Hepatocyte (in vitro differentiated cells): ENCODE data around the gene ARCN1. TPM values are rescaled to one million over a fixed set of nuclear protein-coding genes. Genes with fewer than 3 reads are reported as not detected.

Experiments
- DNase-seq: peaks from one replicate; pipeline ENCODE4 v3.0.0-alpha.2; 2016; ENCODE audit warnings: low spot score
- H2AFZ ChIP-seq: fragments of 200-600 bp; sonication (generic); 2 replicates; pipeline ENCODE4 v1.6.0; 2016; ENCODE audit warnings: antibody characterized with exemption, mild to moderate bottlenecking
- H3K27ac ChIP-seq: fragments of 200-600 bp; sonication (generic); 2 replicates; pipeline ENCODE4 v1.5.1; 2016; ENCODE audit warnings: mild to moderate bottlenecking
- H3K27me3 ChIP-seq: fragments of 200-600 bp; sonication (generic); 2 replicates; pipeline ENCODE4 v1.6.1; 2016
- H3K36me3 ChIP-seq: fragments of 200-600 bp; sonication (generic); replicated peaks from 2 replicates; pipeline ENCODE4 v1.5.1; 2016; ENCODE audit warnings: low read depth; ENCODE audit not compliant: insufficient read depth
- H3K4me1 ChIP-seq: fragments of 200-600 bp; sonication (generic); 2 replicates; pipeline ENCODE4 v1.5.1; 2016; ENCODE audit warnings: mild to moderate bottlenecking, moderate library complexity; ENCODE audit not compliant: insufficient read depth
- H3K4me2 ChIP-seq: fragments of 200-600 bp; sonication (generic); 2 replicates; pipeline ENCODE4 v1.6.0; 2016
- H3K4me3 ChIP-seq: fragments of 200-600 bp; sonication (generic); 2 replicates; pipeline ENCODE4 v1.5.1; 2016; ENCODE audit warnings: mild to moderate bottlenecking
- H3K79me2 ChIP-seq: fragments of 200-600 bp; sonication (generic); 2 replicates; pipeline ENCODE4 v1.6.0; 2017; ENCODE audit warnings: mild to moderate bottlenecking
- H3K9me2 ChIP-seq: fragments of 200-600 bp; sonication (generic); replicated peaks from 2 replicates; pipeline ENCODE4 v1.6.0; 2017; ENCODE audit warnings: mild to moderate bottlenecking; ENCODE audit not compliant: insufficient read depth
- H3K9me3 ChIP-seq: fragments of 200-600 bp; sonication (generic); 2 replicates; pipeline ENCODE4 v1.5.1; 2016; ENCODE audit warnings: low read depth, mild to moderate bottlenecking
- H4K20me1 ChIP-seq: fragments of 200-600 bp; sonication (generic); 2 replicates; pipeline ENCODE4 v1.6.0; 2016; ENCODE audit warnings: mild to moderate bottlenecking; ENCODE audit not compliant: insufficient read depth, poor library complexity, severe bottlenecking
- EZH2 ChIP-seq: fragments of 200-600 bp; sonication (generic); IDR thresholded peaks from 2 replicates; pipeline ENCODE4 v1.6.1; 2016; ENCODE audit warnings: antibody characterized with exemption, mild to moderate bottlenecking, borderline replicate concordance
- EZH2phosphoT487 ChIP-seq: fragments of 200-600 bp; sonication (generic); IDR thresholded peaks from one replicate; pipeline ENCODE4 v1.6.1; 2018; ENCODE audit warnings: antibody characterized with exemption, mild to moderate bottlenecking, low read depth, moderate library complexity; ENCODE audit not compliant: unreplicated experiment, severe bottlenecking
- WGBS: methylation state at CpG from one replicate; pipeline ENCODE4 v1.1.6; 2016; ENCODE audit warnings: low lambda C conversion rate; ENCODE audit errors: missing lambda C conversion rate; 5-methylcytosine and 5-hydroxymethylcytosine counted together
- microRNA-seq: library from miRNA; unstranded; fragments of <30 nt; microRNA quantifications from one replicate; pipeline ENCODE4, GENCODE V29; 2017
- polyA plus RNA-seq: library from polyadenylated mRNA; unstranded; fragments of >200 nt; fragmentation: Nextera tagmentation; extraction: Ambion mirVana; gene quantifications from 2 replicates; pipeline ENCODE4 v1.2.1, GENCODE V29; 2016
- small RNA-seq: library from RNA; depleted of rRNA; stranded (forward); fragments of <200 nt; gene quantifications from one replicate; pipeline ENCODE3, GENCODE V24; 2014
- total RNA-seq: library from RNA; depleted of rRNA; stranded (reverse); fragments of >200 nt; gene quantifications from 2 replicates; pipeline ENCODE4 v1.2.3, GENCODE V29; 2014
- TF ChIP-seq, protein P1 (sequence below): fragments of 200-600 bp; sonication (generic); IDR thresholded peaks from 2 replicates; pipeline ENCODE4 v1.5.1; 2016; ENCODE audit warnings: antibody characterized with exemption, mild to moderate bottlenecking; ENCODE audit not compliant: poor library complexity

The ARCN1 gene
- total and polyA plus RNA-seq, 2 experiments from 2014 or later, result 166 to 190 TPM

DNA sequence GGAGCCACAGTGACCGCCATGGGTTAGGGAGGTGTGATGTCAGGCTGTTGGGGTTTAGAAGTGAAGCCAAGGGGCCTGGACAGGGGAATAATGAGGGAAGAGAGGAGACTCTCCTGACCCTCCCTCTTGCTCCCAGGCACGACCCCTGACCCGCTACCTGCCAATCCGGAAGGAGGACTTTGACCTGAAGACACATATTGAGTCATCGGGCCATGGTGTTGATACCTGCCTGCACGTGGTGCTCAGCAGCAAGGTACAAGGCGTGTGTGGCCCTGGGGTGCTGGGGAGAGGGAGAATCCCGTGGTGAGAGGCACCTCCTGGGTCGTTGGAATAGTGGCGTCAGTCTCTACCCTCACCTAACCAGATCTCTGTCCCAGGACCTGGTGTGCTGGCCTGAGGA lies 77.7 kb downstream of the ARCN1 start:
- WGBS, result 76% methylated on average over 10 of the region's 10 CpGs
- Histone ChIP-seq H3K9me3 (no peaks in the 10 kb centered on the region), H2AFZ (no peak overlapping the region), H3K27me3 (no peaks in the 10 kb centered on the region), H4K20me1 (no peaks in the 10 kb centered on the region), H3K9me2 (no peaks in the 10 kb centered on the region), H3K4me2 (no peak overlapping the region), H3K36me3 (no peaks in the 10 kb centered on the region), H3K4me1 (no peaks in the 10 kb centered on the region), H3K27ac (no peak overlapping the region), H3K4me3 (no peak overlapping the region), H3K79me2 (no peaks in the 10 kb centered on the region)
- TF ChIP-seq, protein P1, sequence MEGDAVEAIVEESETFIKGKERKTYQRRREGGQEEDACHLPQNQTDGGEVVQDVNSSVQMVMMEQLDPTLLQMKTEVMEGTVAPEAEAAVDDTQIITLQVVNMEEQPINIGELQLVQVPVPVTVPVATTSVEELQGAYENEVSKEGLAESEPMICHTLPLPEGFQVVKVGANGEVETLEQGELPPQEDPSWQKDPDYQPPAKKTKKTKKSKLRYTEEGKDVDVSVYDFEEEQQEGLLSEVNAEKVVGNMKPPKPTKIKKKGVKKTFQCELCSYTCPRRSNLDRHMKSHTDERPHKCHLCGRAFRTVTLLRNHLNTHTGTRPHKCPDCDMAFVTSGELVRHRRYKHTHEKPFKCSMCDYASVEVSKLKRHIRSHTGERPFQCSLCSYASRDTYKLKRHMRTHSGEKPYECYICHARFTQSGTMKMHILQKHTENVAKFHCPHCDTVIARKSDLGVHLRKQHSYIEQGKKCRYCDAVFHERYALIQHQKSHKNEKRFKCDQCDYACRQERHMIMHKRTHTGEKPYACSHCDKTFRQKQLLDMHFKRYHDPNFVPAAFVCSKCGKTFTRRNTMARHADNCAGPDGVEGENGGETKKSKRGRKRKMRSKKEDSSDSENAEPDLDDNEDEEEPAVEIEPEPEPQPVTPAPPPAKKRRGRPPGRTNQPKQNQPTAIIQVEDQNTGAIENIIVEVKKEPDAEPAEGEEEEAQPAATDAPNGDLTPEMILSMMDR, result no peak
- TF ChIP-seq EZH2, result no peak
- TF ChIP-seq EZH2phosphoT487, result no peak
- DNase-seq, result peak; percentile 49

GRCh38 chr11:118650366-118650765 lies 78.2 kb downstream of the ARCN1 start:
- no peak overlapping the region for H3K4me3 ChIP-seq
- no peak overlapping the region for H3K4me2 ChIP-seq
- TF ChIP-seq, protein P1, result no peak
- TF ChIP-seq EZH2phosphoT487 (no peak), EZH2 (no peak)
- over 99% methylated on average over 8 of the region's 8 CpGs for WGBS
- H3K36me3 ChIP-seq, result no peaks in the 10 kb centered on the region
- no peak overlapping the region for H3K27ac ChIP-seq
- no peaks in the 10 kb centered on the region for H3K27me3 ChIP-seq
- no peak overlapping the region for H2AFZ ChIP-seq
- no peaks in the 10 kb centered on the region for H3K9me2 ChIP-seq
- H3K4me1 ChIP-seq, result no peaks in the 10 kb centered on the region
- DNase-seq, result no peak
- H3K79me2 ChIP-seq, result no peaks in the 10 kb centered on the region
- no peaks in the 10 kb centered on the region for H3K9me3 ChIP-seq
- H4K20me1 ChIP-seq, result no peaks in the 10 kb centered on the region

DNA sequence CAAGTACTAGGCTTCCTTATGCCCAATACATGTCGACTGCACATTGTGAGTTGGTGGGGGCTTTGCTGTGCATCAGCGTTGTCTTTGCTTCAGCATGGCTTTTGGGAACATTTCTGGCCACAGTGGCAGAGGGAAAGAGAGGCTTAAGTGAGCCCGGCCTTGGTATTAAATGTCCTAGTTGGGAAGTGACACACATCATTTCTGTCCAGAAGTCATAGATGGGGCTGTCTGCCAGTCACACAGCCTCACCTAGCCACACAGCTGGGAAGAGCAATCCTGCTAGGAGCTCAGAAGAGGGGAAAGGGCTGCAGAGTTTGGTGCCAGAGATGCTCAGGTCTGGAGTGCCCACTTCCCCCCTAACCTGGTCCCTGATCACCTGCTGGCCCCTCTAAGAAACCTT lies 79.6 kb downstream of the ARCN1 start:
- Histone ChIP-seq H3K9me3 (no peaks in the 10 kb centered on the region), H3K9me2 (no peaks in the 10 kb centered on the region), H3K4me3 (no peak overlapping the region), H3K27me3 (no peaks in the 10 kb centered on the region), H4K20me1 (no peaks in the 10 kb centered on the region), H3K27ac (no peak overlapping the region), H3K4me1 (no peaks in the 10 kb centered on the region), H3K36me3 (no peaks in the 10 kb centered on the region), H2AFZ (no peak overlapping the region), H3K79me2 (no peaks in the 10 kb centered on the region), H3K4me2 (no peak overlapping the region)
- DNase-seq, result no peak
- 98% methylated on average over 3 of the region's 3 CpGs for WGBS
- TF ChIP-seq, protein P1, result no peak
- TF ChIP-seq EZH2phosphoT487, result no peak
- no peak for TF ChIP-seq EZH2

Small RNA genes within 50 kb of the gene (microRNA-seq; reads per million reads assigned to microRNA genes)
- gene MIR6716, result not detected

Small RNA genes within 50 kb of the gene (small RNA-seq; reads per million reads assigned to genes)
- not detected for gene RNU6-1157P

Other genes with a start within 250 kb of the ARCN1 start
- gene CD3D, start 229.7 kb upstream of the ARCN1 start, total RNA-seq, result 0.92 and 2.3 TPM in 2 replicates
- 1.8 and 3.6 TPM in 2 replicates for gene CD3D, start 229.7 kb upstream of the ARCN1 start, polyA plus RNA-seq
- 0.50 and 1.1 TPM in 2 replicates for gene CD3G, start 228.1 kb upstream of the ARCN1 start, total RNA-seq
- gene CD3G, start 228.1 kb upstream of the ARCN1 start, polyA plus RNA-seq, result 0.11 and 0.60 TPM in 2 replicates
- 57.5 and 61.5 TPM in 2 replicates for gene UBE4A, start 212.8 kb upstream of the ARCN1 start, total RNA-seq
- 19.7 and 22.4 TPM in 2 replicates for gene UBE4A, start 212.8 kb upstream of the ARCN1 start, polyA plus RNA-seq
- gene ATP5MG, start 170.8 kb upstream of the ARCN1 start, total RNA-seq, result 64.7 and 68.1 TPM in 2 replicates
- 431 and 471 TPM in 2 replicates for gene ATP5MG, start 170.8 kb upstream of the ARCN1 start, polyA plus RNA-seq
- gene KMT2A, start 135.9 kb upstream of the ARCN1 start, total RNA-seq, result 29.1 and 30.6 TPM in 2 replicates
- 23.0 and 25.9 TPM in 2 replicates for gene KMT2A, start 135.9 kb upstream of the ARCN1 start, polyA plus RNA-seq
- 1.9 and 4.9 TPM in 2 replicates for gene TTC36, start 44.9 kb upstream of the ARCN1 start, total RNA-seq
- gene TTC36, start 44.9 kb upstream of the ARCN1 start, polyA plus RNA-seq, result 2.1 and 3.1 TPM in 2 replicates
- gene TMEM25, start 41.2 kb upstream of the ARCN1 start, total RNA-seq, result 30.6 and 32.3 TPM in 2 replicates
- gene TMEM25, start 41.2 kb upstream of the ARCN1 start, polyA plus RNA-seq, result 35.6 and 42.9 TPM in 2 replicates
- gene IFT46, start 6.5 kb upstream of the ARCN1 start, total RNA-seq, result 20.6 and 21.0 TPM in 2 replicates
- gene IFT46, start 6.5 kb upstream of the ARCN1 start, polyA plus RNA-seq, result 12.3 and 12.6 TPM in 2 replicates
- gene PHLDB1, start 35.2 kb downstream of the ARCN1 start, total RNA-seq, result 45.8 and 51.8 TPM in 2 replicates
- 71.1 and 73.0 TPM in 2 replicates for gene PHLDB1, start 35.2 kb downstream of the ARCN1 start, polyA plus RNA-seq
- 6.6 and 10.2 TPM in 2 replicates for gene TREH, start 107.2 kb downstream of the ARCN1 start, total RNA-seq
- 10.7 and 15.1 TPM in 2 replicates for gene TREH, start 107.2 kb downstream of the ARCN1 start, polyA plus RNA-seq
- gene DDX6, start 218.8 kb downstream of the ARCN1 start, total RNA-seq, result 111 and 122 TPM in 2 replicates
- gene DDX6, start 218.8 kb downstream of the ARCN1 start, polyA plus RNA-seq, result 16.4 and 17.3 TPM in 2 replicates